Glutamatergic neuron (in vitro differentiated cells): ENCODE data around the gene IL17REL. TPM values are rescaled to one million over a fixed set of nuclear protein-coding genes. Genes with fewer than 3 reads are reported as not detected.

Source experiments
- DNase-seq: peaks from one replicate; pipeline ENCODE4 v3.0.0; 2022
- H3K27ac Mint-ChIP-seq: one replicate; pipeline ENCODE4 v1.8.0; 2020; ENCODE audit warnings: mild to moderate bottlenecking, mixed read lengths, inconsistent platforms; ENCODE audit not compliant: unreplicated experiment
- H3K27me3 Mint-ChIP-seq: one replicate; pipeline ENCODE4 v1.8.0; 2020; ENCODE audit warnings: mild to moderate bottlenecking, moderate library complexity, mixed read lengths, inconsistent platforms; ENCODE audit not compliant: unreplicated experiment
- H3K36me3 Mint-ChIP-seq: one replicate; pipeline ENCODE4 v1.8.0; 2020; ENCODE audit warnings: mild to moderate bottlenecking, mixed read lengths, inconsistent platforms; ENCODE audit not compliant: unreplicated experiment
- H3K4me1 Mint-ChIP-seq: one replicate; pipeline ENCODE4 v1.8.0; 2020; ENCODE audit warnings: mild to moderate bottlenecking, low read depth, mixed read lengths, inconsistent platforms; ENCODE audit not compliant: unreplicated experiment
- H3K4me3 Mint-ChIP-seq: one replicate; pipeline ENCODE4 v1.8.0; 2020; ENCODE audit warnings: mild to moderate bottlenecking, mixed read lengths, inconsistent platforms; ENCODE audit not compliant: unreplicated experiment
- H3K9me3 Mint-ChIP-seq: one replicate; pipeline ENCODE4 v1.8.0; 2020; ENCODE audit warnings: mild to moderate bottlenecking, moderate library complexity, mixed read lengths, inconsistent platforms; ENCODE audit not compliant: unreplicated experiment
- CTCF ChIP-seq: fragments of 200-600 bp; sonication (generic); IDR thresholded peaks from one replicate; pipeline ENCODE4 v1.5.0; 2021; ENCODE audit not compliant: partially characterized antibody, unreplicated experiment
- total RNA-seq: library from RNA; stranded (reverse); fragmentation: NEBNext Ultra II Directional; extraction: Animal tissue kit (Norgen Biotek cat#: 25700); gene quantifications from one replicate; pipeline ENCODE4 v1.2.1, GENCODE V29; 2021; ENCODE audit not compliant: unreplicated experiment

The IL17REL gene
- total RNA-seq, 1 donor from 2014 or later, result not detected

DNA sequence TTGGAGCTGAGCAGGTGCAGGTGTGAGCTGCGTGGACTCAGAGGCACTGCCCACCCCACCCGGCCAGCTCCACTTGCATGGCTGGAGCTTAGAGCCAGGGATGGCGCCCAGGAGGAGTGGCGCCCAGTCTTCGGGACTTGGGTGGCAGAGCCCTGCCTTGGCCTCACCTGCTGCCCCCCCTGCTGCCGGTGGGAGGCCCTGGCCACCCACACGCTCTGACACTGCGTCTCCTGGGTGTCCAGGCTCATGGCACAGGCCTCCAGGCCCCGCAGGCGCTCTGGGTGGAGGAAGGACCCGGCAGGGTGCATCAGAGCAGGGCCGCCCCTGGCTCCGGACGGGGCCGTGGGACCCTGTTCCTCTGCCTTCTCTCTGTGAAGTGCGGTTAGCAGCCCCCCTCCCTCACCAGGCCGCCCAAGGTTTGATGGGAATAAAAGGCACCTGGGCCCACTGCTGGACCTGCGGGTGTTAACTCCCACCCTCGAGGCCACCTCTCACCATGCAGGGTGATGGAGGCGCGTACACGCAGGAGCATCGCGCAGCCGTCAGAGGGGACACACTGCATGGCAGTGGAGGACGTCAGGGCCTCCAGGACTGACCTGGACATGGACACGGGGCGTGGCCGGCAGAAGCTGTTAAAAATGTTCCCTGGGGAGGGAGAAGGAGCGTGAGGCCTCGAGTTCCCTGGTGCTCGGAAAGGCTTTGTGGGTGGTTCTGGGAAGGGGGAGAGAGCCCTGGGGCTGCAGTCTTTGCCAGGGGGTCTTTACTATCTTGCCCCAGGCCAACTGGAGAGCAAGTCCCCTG, 11.8 kb downstream of the IL17REL start:
- Mint-ChIP-seq H3K9me3 (peaks cover 7% of the 10 kb centered on the region), H3K4me3 (no peak overlapping the region), H3K27ac (no peak overlapping the region), H3K36me3 (no peaks in the 10 kb centered on the region), H3K4me1 (no peaks in the 10 kb centered on the region), H3K27me3 (peaks cover 15% of the 10 kb centered on the region)
- DNase-seq, result no peak
- no peak for TF ChIP-seq CTCF

DNA sequence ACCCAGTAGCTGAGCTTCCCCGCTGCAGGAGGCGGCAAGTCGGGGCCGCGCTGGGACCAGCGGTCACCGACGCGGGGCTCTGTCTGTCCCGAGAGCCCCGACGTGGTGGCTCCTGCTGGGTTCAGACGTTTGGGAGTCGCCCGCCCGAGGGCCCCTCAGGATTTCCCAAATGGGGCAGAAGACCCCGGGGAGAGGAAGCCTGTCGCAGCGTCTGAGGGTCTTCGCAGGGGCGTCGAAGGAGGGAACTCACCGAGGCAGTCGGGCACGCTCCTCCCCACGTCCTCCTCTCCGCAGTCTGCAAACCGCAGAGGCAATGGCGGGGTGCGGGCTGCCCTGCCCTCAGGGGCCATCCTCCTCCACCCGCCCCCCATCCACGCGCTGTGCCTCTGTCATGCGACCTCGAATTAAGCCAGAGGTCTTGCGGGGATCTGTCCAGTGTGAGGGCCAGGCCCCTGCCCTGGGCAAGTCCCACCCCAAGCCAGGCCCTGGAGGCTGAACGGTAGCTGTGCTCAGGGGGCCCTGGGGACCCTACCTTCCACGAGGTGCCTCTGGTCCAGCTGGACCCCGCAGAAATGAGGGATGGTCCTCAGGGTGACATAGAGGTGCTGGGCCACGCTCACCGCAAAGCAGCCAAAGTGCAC, 12.5 kb downstream of the IL17REL start:
- H3K36me3 Mint-ChIP-seq, result no peaks in the 10 kb centered on the region
- no peaks in the 10 kb centered on the region for H3K4me1 Mint-ChIP-seq
- H3K27ac Mint-ChIP-seq, result no peak overlapping the region
- H3K9me3 Mint-ChIP-seq, result peaks cover 7% of the 10 kb centered on the region
- H3K4me3 Mint-ChIP-seq, result no peak overlapping the region
- DNase-seq, result no peak
- H3K27me3 Mint-ChIP-seq, result peaks cover 15% of the 10 kb centered on the region
- TF ChIP-seq CTCF, result no peak

DNA sequence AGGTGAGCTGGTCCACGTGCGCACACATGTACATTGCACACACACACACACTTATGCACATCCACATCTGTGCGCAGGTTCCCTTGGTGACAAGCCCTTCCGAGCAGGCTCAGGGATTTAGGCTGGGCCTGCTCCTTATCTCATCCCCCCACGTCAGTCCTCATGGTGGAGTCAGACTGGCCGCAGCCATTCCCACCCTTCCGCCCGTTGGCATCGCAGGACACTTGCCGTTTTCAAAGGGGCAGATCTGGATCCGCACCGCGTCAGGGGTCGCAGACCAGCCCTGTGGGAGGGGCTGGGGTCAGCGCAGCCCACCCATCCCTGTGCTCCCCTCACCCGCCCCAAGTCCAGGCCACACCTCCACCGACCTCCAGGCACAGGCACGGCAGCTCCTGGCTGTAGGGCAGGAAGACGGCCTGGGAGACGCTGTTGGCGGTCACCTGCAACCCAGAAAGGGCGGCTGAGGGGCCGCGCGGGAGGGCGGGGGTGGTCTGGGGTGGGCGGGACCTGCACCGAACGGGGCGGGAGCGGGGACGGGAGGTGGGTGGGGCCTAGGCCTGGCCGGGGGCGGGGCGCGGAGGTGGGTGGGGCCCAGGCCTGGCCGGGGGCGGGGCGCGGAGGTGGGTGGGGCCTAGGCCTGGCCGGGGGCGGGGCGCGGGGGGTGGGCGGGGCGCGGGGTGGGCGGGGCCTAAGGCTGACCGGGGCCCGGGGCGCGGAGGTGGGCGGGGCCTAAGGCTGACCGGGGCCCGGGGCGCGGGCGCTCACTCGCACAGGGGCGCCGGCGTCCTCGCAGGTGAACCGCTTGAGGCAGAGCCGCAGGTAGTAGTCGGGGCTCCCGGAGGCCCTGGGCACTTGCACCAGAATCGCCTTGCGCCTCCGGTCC, 13.3 kb downstream of the IL17REL start:
- Mint-ChIP-seq H3K27ac (no peak overlapping the region), H3K4me1 (no peaks in the 10 kb centered on the region), H3K9me3 (peaks cover 6% of the 10 kb centered on the region), H3K36me3 (no peaks in the 10 kb centered on the region), H3K4me3 (no peak overlapping the region), H3K27me3 (peaks cover 15% of the 10 kb centered on the region)
- peak; percentile 61 for DNase-seq
- no peak for TF ChIP-seq CTCF

DNA sequence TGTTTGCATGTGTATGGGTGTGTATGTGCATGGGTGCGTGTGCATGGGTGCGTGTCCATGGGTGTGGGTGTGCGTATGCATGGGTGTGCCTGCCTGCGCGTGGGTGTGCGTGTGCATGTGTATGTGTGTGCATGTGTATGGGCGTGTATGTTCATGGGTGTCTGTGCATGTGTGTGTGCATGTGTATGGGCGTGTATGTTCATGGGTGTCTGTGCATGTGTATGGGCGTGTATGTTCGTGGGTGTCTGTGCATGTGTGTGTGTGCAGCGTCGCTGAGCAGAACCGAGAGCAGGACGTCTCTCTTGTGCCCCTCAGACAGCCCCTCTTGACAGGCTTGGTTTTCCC, 13.9 kb downstream of the IL17REL start:
- peaks cover 15% of the 10 kb centered on the region for H3K27me3 Mint-ChIP-seq
- H3K27ac Mint-ChIP-seq, result no peak overlapping the region
- no peak overlapping the region for H3K4me3 Mint-ChIP-seq

More for the DNA sequence above, 13.9 kb downstream of the IL17REL start:
- Mint-ChIP-seq H3K36me3 (no peaks in the 10 kb centered on the region), H3K4me1 (no peaks in the 10 kb centered on the region), H3K9me3 (peaks cover 6% of the 10 kb centered on the region)
- TF ChIP-seq CTCF, result no peak
- no peak for DNase-seq
